B cell (primary cell): ENCODE measurements around the gene TSR2. TPM values are rescaled to one million over a fixed set of nuclear protein-coding genes. Genes with fewer than 3 reads are reported as not detected.

Experiments
- ATAC-seq: fragments of 200-7000 bp; cut with Tn5 transposase; one replicate; pipeline ENCODE4 v1.10.0; 2021; ENCODE audit warnings: low read depth, mild to moderate bottlenecking, moderate number of reproducible peaks, moderate library complexity
- CTCF ChIA-PET: fragments of 350-600 bp; sonication (Branson Sonifier 250); formaldehyde crosslinking; loops from one replicate; lab custom pipeline; 2021; ENCODE audit warnings: antibody characterized with exemption, inconsistent platforms; lab: Charles Lee
- POLR2A ChIA-PET: fragments of 350-600 bp; sonication (Branson Sonifier 250); formaldehyde crosslinking; loops from one replicate; lab custom pipeline; 2021; ENCODE audit warnings: antibody characterized with exemption; lab: Charles Lee
- DNase-seq: peaks from one replicate; pipeline ENCODE4 v3.0.0; 2013
- H2AFZ ChIP-seq: 2 replicates; pipeline ENCODE4 v1.6.1; 2012; ENCODE audit warnings: mild to moderate bottlenecking, low read depth, low read length; ENCODE audit not compliant: insufficient read depth, poor library complexity, severe bottlenecking
- H3K27ac ChIP-seq, 2 donors: 1 replicate in 1 of 2; 2 replicates in 1 of 2; pipeline ENCODE4 v1.5.1; 2012 to 2013; ENCODE audit warnings: low read length in 2 of 2, mild to moderate bottlenecking in 2 of 2, moderate library complexity in 1 of 2
- H3K27me3 ChIP-seq, 4 experiments: fragments of 200-600 bp in 1 of 4; sonication (generic) in 1 of 4; replicated peaks in 1 of 4; 1 replicate in 2 of 4; 2 replicates in 2 of 4; pipeline versions ENCODE4 v1.6.1 to v1.7.0; 2013 to 2016; ENCODE audit warnings: low read length in 3 of 4, mild to moderate bottlenecking in 2 of 4, mixed read lengths in 1 of 4, moderate library complexity in 1 of 4; ENCODE audit not compliant: insufficient read depth in 4 of 4, control insufficient read depth in 3 of 4; ENCODE audit errors: control extremely low read depth in 1 of 4
- H3K36me3 ChIP-seq, 2 experiments: replicated peaks in 1 of 2; 1 replicate in 1 of 2; 2 replicates in 1 of 2; pipeline versions ENCODE4 v1.6.1 to v1.7.1; 2013; ENCODE audit warnings: low read length in 1 of 2; ENCODE audit not compliant: insufficient read depth in 2 of 2, control insufficient read depth in 1 of 2; ENCODE audit errors: control extremely low read depth in 1 of 2, extremely low read depth in 1 of 2
- H3K4me1 ChIP-seq, 2 donors: fragments of 200-600 bp in 1 of 2; sonication (generic) in 1 of 2; 1 replicate in 1 of 2; 2 replicates in 1 of 2; pipeline versions ENCODE4 v1.5.1 to v1.6.1; 2013 to 2017; ENCODE audit warnings: low read length in 2 of 2; ENCODE audit not compliant: control insufficient read depth in 2 of 2, insufficient read depth in 2 of 2
- H3K4me2 ChIP-seq: replicated peaks from 2 replicates; pipeline ENCODE3; 2012; ENCODE audit warnings: mild to moderate bottlenecking, low read depth, low read length; ENCODE audit not compliant: poor library complexity, severe bottlenecking
- H3K4me3 ChIP-seq, 5 experiments: fragments of 200-600 bp in 1 of 5; sonication (generic) in 1 of 5; 1 replicate in 3 of 5; 2 replicates in 2 of 5; pipeline versions ENCODE4 v1.5.1 to v1.7.0; 2011 to 2016; ENCODE audit warnings: low read length in 4 of 5, mild to moderate bottlenecking in 4 of 5, low read depth in 2 of 5, control low read depth in 1 of 5, moderate library complexity in 1 of 5; ENCODE audit not compliant: insufficient read depth in 1 of 5; ENCODE audit errors: control extremely low read depth in 1 of 5, extremely low read depth in 1 of 5
- H3K79me2 ChIP-seq: fragments of 200-600 bp; sonication (generic); one replicate; pipeline ENCODE4 v1.6.0; 2016; ENCODE audit warnings: low read length; ENCODE audit not compliant: control insufficient read depth, insufficient read depth
- H3K9ac ChIP-seq: fragments of 200-600 bp; sonication (generic); 2 replicates; pipeline ENCODE4 v1.6.1; 2017; ENCODE audit warnings: mild to moderate bottlenecking, low read length, moderate library complexity
- H3K9me3 ChIP-seq, 3 donors: one replicate each; pipeline versions ENCODE4 v1.6.1 to v1.7.1; 2013; ENCODE audit warnings: low read length in 2 of 3; ENCODE audit not compliant: control insufficient read depth in 2 of 3, insufficient read depth in 1 of 3; ENCODE audit errors: control extremely low read depth in 1 of 3
- H4K20me1 ChIP-seq: 2 replicates; pipeline ENCODE4 v1.6.0; 2012; ENCODE audit warnings: mild to moderate bottlenecking, low read length; ENCODE audit not compliant: insufficient read depth, control insufficient read depth, poor library complexity, severe bottlenecking
- H3K27ac Mint-ChIP-seq: one replicate; pipeline ENCODE4 v1.8.0; 2021; ENCODE audit warnings: mixed read lengths
- H3K27me3 Mint-ChIP-seq: one replicate; pipeline ENCODE4 v1.8.0; 2021; ENCODE audit warnings: mixed read lengths
- H3K4me1 Mint-ChIP-seq: one replicate; pipeline ENCODE4 v1.8.0; 2021; ENCODE audit warnings: mixed read lengths
- H3K4me3 Mint-ChIP-seq: one replicate; pipeline ENCODE4 v1.8.0; 2021; ENCODE audit warnings: mixed read lengths
- H3K9me3 Mint-ChIP-seq: one replicate; pipeline ENCODE4 v1.8.0; 2022; ENCODE audit warnings: mixed read lengths; ENCODE audit not compliant: insufficient read depth
- CTCF ChIP-seq: fragments of 200-600 bp; IDR thresholded peaks from one replicate; pipeline ENCODE4 v1.8.0; 2022; ENCODE audit warnings: antibody characterized with exemption, mild to moderate bottlenecking
- EZH2 ChIP-seq: IDR thresholded peaks from 2 replicates; pipeline ENCODE4 v1.6.1; 2012; ENCODE audit warnings: borderline replicate concordance, low read depth, mild to moderate bottlenecking, moderate library complexity, low read length; ENCODE audit not compliant: insufficient read depth, poor library complexity, severe bottlenecking
- WGBS: methylation state at CpG from one replicate; pipeline ENCODE4 v1.1.5; 2013; ENCODE audit warnings: missing lambda C conversion rate; ENCODE audit not compliant: insufficient coverage; 5-methylcytosine and 5-hydroxymethylcytosine counted together
- intact Hi-C: fragments of 100-400 bp; cut with micrococcal nuclease; formaldehyde crosslinking; loops from one replicate; pipeline ENCODE4 v1.10.0; 2022
- polyA plus RNA-seq: library from polyadenylated mRNA; depleted of rRNA; stranded (reverse); fragments of >200 nt; gene quantifications from 2 replicates; pipeline ENCODE4 v1.2.3, GENCODE V29; 2012
- total RNA-seq, 2 donors: library from RNA; stranded (reverse); fragments of 120-200 nt in 1 of 2; gene quantifications; 1 replicate in 1 of 2; 2 replicates in 1 of 2; pipeline versions ENCODE4 v1.2.3 to v1.2.4, GENCODE V29; 2013 to 2022

The TSR2 gene
- total and polyA plus RNA-seq, 2 donors (not counting 1 experiment from before 2014, with no cell fraction given): 13.7 to 38.3 TPM

- Histone ChIP-seq H3K79me2 (no peaks in the 10 kb centered on the region), H3K9me3 (no peaks in the 10 kb centered on the region), H3K4me2 (no peak overlapping the region), H3K4me3 (no peak overlapping the region), H3K4me1 (no peaks in the 10 kb centered on the region), H4K20me1 (no peaks in the 10 kb centered on the region), H3K27me3 (peaks cover 0 to 3% (median 0%) of the 10 kb centered on the region in 4 experiments), H2AFZ (no peak overlapping the region), H3K36me3 (no peaks in the 10 kb centered on the region), H3K9ac (no peak overlapping the region), H3K27ac (no peak overlapping the region)
- no CpG with 5 or more reads among the region's 3 CpGs for WGBS
- DNase-seq: no peak
- intact Hi-C loops: no loop called here
- Mint-ChIP-seq H3K27me3 (peaks cover 8% of the 10 kb centered on the region), H3K9me3 (no peaks in the 10 kb centered on the region), H3K4me1 (no peaks in the 10 kb centered on the region), H3K27ac (no peak overlapping the region), H3K4me3 (no peak overlapping the region)
- ATAC-seq: no peak
- CTCF ChIA-PET: no interaction called here
- POLR2A ChIA-PET: no interaction called here
- TF ChIP-seq CTCF (no peak), EZH2 (no peak)
Measured at GRCh38 chrX:54419559-54420302, 20.5 kb upstream of the TSR2 start.

- DNase-seq: no peak
- no peak for TF ChIP-seq CTCF
- no peak for TF ChIP-seq EZH2
- Mint-ChIP-seq H3K9me3 (no peaks in the 10 kb centered on the region), H3K27ac (no peak overlapping the region), H3K4me1 (no peaks in the 10 kb centered on the region), H3K27me3 (peaks cover 4% of the 10 kb centered on the region), H3K4me3 (no peak overlapping the region)
- no peaks in the 10 kb centered on the region for H3K36me3 ChIP-seq
- no peaks in the 10 kb centered on the region for H3K79me2 ChIP-seq
- no peak overlapping the region for H3K27ac ChIP-seq
- H3K4me3 ChIP-seq: no peak overlapping the region
- intact Hi-C loops: no loop called here
- H3K9ac ChIP-seq: no peak overlapping the region
- no peaks in the 10 kb centered on the region for H3K9me3 ChIP-seq
- H3K4me1 ChIP-seq: no peaks in the 10 kb centered on the region
- no peak for ATAC-seq
- no peak overlapping the region for H3K4me2 ChIP-seq
- no peak overlapping the region for H2AFZ ChIP-seq
- POLR2A ChIA-PET: no interaction called here
- CTCF ChIA-PET: no interaction called here
- no peaks in the 10 kb centered on the region for H3K27me3 ChIP-seq
- WGBS: 100% methylated on average over 2 of the region's 3 CpGs
- H4K20me1 ChIP-seq: no peaks in the 10 kb centered on the region
Measured at GRCh38 chrX:54422168-54422567, 18.0 kb upstream of the TSR2 start.
